ENCODE data around the gene TMEM231. TPM values are rescaled to one million over a fixed set of nuclear protein-coding genes. Genes with fewer than 3 reads are reported as not detected.
"Not testable (repeated sequence)": the region's sequence is repeated elsewhere in the genome, so short reads cannot be mapped to it uniquely, and the experiment has no call there.

TMEM231 gene
- total RNA-seq, 4 donors from 2014 or later: 5.1 to 21.8 (median 15.2) TPM

DNA sequence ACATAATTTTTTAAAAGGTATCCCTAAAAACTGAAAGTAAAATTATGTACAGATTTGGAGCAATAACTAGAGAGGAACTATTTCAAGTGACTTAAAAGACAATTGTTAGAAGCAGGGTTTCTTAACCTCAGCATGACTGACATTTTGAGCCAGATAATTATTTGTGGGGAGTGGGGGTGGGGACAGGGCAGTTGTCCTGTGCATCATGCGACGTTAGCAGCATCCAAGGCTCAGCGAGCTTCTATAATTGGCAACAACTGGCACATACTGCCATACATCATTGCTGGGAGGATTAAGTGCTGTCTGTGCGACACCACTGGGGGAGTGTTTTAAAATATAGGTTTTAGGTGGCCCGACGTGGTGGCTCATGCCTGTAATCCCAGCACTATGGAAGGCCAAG, 37.3 kb upstream of the TMEM231 start:
- intact Hi-C loops (cut with DNase I; ENCODE audit: low total_unique reads): no loop called here
- TF ChIP-seq, protein P1, sequence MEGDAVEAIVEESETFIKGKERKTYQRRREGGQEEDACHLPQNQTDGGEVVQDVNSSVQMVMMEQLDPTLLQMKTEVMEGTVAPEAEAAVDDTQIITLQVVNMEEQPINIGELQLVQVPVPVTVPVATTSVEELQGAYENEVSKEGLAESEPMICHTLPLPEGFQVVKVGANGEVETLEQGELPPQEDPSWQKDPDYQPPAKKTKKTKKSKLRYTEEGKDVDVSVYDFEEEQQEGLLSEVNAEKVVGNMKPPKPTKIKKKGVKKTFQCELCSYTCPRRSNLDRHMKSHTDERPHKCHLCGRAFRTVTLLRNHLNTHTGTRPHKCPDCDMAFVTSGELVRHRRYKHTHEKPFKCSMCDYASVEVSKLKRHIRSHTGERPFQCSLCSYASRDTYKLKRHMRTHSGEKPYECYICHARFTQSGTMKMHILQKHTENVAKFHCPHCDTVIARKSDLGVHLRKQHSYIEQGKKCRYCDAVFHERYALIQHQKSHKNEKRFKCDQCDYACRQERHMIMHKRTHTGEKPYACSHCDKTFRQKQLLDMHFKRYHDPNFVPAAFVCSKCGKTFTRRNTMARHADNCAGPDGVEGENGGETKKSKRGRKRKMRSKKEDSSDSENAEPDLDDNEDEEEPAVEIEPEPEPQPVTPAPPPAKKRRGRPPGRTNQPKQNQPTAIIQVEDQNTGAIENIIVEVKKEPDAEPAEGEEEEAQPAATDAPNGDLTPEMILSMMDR (IDR thresholded peaks at IDR 0.05): no peak
- TF ChIP-seq POLR2A (IDR thresholded peaks at IDR 0.05): no peak
- Histone ChIP-seq H3K9me3 (no peaks in the 10 kb centered on the region), H3K4me3 (no peak overlapping the region), H3K27me3 (no peaks in the 10 kb centered on the region), H3K4me1 (peaks cover 0 to 3% of the 10 kb centered on the region in 2 donors), H3K27ac (no peak overlapping the region), H3K36me3 (no peaks in the 10 kb centered on the region)
- DNase-seq: no peak

DNA sequence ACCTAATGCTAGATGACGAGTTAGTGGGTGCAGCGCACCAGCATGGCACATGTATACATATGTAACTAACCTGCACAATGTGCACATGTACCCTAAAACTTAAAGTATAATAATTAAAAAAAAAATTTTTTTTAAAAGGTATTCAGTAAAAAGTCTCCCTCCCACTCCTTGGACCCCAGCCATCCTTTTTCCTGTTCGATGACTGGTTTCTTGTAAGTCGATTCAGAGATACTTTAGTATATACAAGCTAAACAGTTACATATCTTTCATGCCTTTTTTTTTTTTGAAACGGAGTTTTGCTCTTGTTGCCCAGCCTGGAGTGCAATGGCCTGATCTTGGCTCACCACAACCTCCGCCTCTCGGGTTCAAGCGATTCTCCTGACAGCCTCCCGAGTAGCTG, 35.9 kb upstream of the TMEM231 start:
- intact Hi-C loops (cut with DNase I; ENCODE audit: low total_unique reads); H3K4me3 ChIP-seq; DNase-seq; H3K36me3 ChIP-seq; H3K27me3 ChIP-seq; H3K9me3 ChIP-seq; H3K4me1 ChIP-seq: not testable (repeated sequence)
- H3K27ac ChIP-seq: peak overlapping the region in 1 of 2 donors; percentile 86

DNA sequence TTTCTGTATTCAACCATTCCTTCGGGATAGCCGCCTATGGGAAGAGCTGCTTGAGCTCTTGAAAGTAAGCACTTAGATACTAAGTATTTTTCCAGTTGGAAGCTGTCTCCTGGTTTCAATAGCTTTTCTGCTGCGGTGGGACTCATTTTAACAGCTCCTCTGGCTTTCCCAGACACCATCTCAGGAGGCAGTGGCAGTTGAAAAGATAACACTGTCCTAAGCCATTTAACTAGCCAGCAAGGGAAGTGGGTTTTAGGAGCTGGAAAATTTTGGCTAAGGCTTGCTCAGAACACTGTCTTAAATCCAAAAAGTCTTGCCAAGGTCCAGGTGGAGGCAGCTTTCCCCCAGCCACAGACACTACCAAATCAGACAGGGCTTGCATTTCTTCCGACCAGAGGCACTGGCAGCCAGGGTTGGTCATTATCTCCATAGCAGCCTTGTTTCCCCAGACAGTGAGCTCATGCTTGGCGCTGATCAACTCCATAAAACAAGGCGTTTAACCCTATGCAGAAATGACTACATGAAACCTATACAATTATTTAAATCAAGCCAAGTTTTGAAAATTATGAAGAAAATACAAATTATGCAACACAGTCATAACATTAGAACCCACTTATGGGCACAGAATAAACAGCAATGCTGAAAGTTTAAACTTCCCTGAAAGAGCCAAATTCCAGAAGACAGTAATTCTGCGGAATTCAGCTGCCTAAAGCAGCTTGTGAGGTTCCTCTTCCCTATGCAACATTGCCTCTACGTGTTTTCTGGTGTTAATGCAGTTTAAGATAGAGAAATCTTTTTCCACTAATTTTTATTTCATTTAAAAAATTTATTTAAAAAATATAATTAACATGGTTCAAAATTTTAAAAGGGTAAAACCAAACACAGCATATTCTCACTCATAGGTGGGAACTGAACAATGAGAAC, 35.1 kb upstream of the TMEM231 start:
- peak; percentile 72 to 77 for DNase-seq
- no peaks in the 10 kb centered on the region for H3K36me3 ChIP-seq
- no peak overlapping the region for H3K4me3 ChIP-seq
- peaks cover 0 to 3% of the 10 kb centered on the region in 2 donors for H3K4me1 ChIP-seq
- H3K9me3 ChIP-seq: no peaks in the 10 kb centered on the region
- TF ChIP-seq, protein P1 (IDR thresholded peaks at IDR 0.05): peak in 1 of 4 experiments; percentile 19
- TF ChIP-seq POLR2A (IDR thresholded peaks at IDR 0.05): no peak
- intact Hi-C loops (cut with DNase I; ENCODE audit: low total_unique reads): no loop called here
- H3K27ac ChIP-seq: peak overlapping the region; percentile 80 to 86
- no peaks in the 10 kb centered on the region for H3K27me3 ChIP-seq

DNA sequence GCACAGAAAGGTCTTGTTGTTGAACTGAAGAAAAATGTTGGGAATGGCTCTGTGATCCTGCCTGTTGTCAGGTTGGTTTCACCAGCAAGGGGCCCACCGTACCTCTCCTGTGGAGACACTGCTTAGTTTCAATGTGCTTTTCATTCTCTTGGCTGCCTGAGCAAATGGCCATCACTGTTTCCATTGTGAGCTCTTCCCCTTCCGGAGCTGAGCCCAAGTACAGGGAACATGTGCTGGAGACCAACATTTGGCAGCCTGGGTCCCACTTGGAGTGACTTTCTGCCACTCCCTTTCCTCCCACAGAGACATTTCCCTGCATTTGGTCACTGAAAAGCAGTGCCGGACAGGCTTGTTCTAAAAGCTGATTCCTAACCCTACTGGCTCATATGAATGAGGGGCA, 33.3 kb upstream of the TMEM231 start:
- intact Hi-C loops (cut with DNase I; ENCODE audit: low total_unique reads): no loop called here
- Histone ChIP-seq H3K36me3 (no peaks in the 10 kb centered on the region), H3K27ac (peak overlapping the region in 1 of 2 donors; percentile 86), H3K9me3 (no peaks in the 10 kb centered on the region), H3K27me3 (no peaks in the 10 kb centered on the region), H3K4me1 (peaks cover 0 to 3% of the 10 kb centered on the region in 2 donors), H3K4me3 (no peak overlapping the region)
- TF ChIP-seq, protein P1 (IDR thresholded peaks at IDR 0.05): no peak
- no peak for TF ChIP-seq POLR2A (IDR thresholded peaks at IDR 0.05)
- DNase-seq: no peak

DNA sequence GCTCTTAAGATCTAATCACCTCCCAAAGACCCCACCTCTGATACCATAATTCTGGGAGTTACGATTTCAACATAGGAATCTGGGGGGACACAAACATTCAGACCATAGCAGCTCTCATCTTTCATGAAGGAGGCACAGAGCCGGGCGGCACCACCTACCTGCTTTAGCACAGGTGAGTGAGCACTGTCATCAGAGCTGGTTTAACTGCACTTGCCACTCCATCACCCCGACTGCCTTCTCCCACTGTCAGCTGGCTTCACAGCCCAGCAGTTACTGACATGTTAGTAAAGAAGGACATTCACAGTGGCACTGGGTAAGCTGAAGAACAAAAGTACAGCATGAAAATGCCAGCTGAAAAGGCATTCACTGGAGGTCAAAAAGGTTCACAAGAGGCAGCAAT, 32.7 kb upstream of the TMEM231 start:
- DNase-seq: no peak
- H3K36me3 ChIP-seq: no peaks in the 10 kb centered on the region
- H3K9me3 ChIP-seq: no peaks in the 10 kb centered on the region
- intact Hi-C loops (cut with DNase I; ENCODE audit: low total_unique reads): no loop called here
- no peak overlapping the region for H3K27ac ChIP-seq
- no peak overlapping the region for H3K4me3 ChIP-seq
- H3K4me1 ChIP-seq: peaks cover 0 to 3% of the 10 kb centered on the region in 2 donors
- TF ChIP-seq POLR2A (IDR thresholded peaks at IDR 0.05): no peak
- TF ChIP-seq, protein P1 (IDR thresholded peaks at IDR 0.05): no peak
- H3K27me3 ChIP-seq: no peaks in the 10 kb centered on the region

Data from uterus (tissue), 4 donors.